Stomach (tissue), 9 donors: ENCODE measurements around the gene NOS1. TPM values are rescaled to one million over a fixed set of nuclear protein-coding genes. Genes with fewer than 3 reads are reported as not detected.

Experiments
- DNase-seq, 2 donors: peaks; one replicate each; pipeline versions ENCODE4 v3.0.0 to v3.0.0-alpha.2; 2013 to 2019
- H3K27ac ChIP-seq, 5 donors: fragments of 200-600 bp in 4 of 5; sonication (generic) in 4 of 5; one replicate each; pipeline ENCODE4 v1.5.1; 2013 to 2019; ENCODE audit warnings: mild to moderate bottlenecking in 1 of 5, moderate library complexity in 1 of 5
- H3K27me3 ChIP-seq, 3 donors: fragments of 200-600 bp; sonication (generic); one replicate each; pipeline ENCODE4 v1.5.1; 2017 to 2019; ENCODE audit warnings: mixed run types in 1 of 3
- H3K36me3 ChIP-seq, 4 donors: fragments of 200-600 bp; sonication (generic); 1 replicate in 3 of 4; 2 replicates in 1 of 4; pipeline ENCODE4 v1.5.1; 2016 to 2019
- H3K4me1 ChIP-seq, 4 donors: fragments of 200-600 bp; sonication (generic); one replicate each; pipeline ENCODE4 v1.5.1; 2016 to 2019
- H3K4me3 ChIP-seq, 4 donors: fragments of 200-600 bp; sonication (generic) in 3 of 4; one replicate each; pipeline ENCODE4 v1.5.1; 2016 to 2019; ENCODE audit warnings: mild to moderate bottlenecking in 1 of 4
- H3K9me3 ChIP-seq, 4 donors: fragments of 200-600 bp; sonication (generic); one replicate each; pipeline ENCODE4 v1.5.1; 2016 to 2019
- EP300 ChIP-seq: sonication (generic); formaldehyde crosslinking; IDR thresholded peaks from one replicate; pipeline ENCODE4 v1.6.1; 2017; ENCODE audit warnings: antibody characterized with exemption
- POLR2A ChIP-seq, 4 donors: fragments of 450-650 bp; IDR thresholded peaks; one replicate each; pipeline ENCODE4 v1.6.1; 2016; ENCODE audit warnings: antibody characterized with exemption in 4 of 4, control low read depth in 2 of 4, mild to moderate bottlenecking in 1 of 4, moderate library complexity in 1 of 4
- POLR2AphosphoS5 ChIP-seq, 3 donors: sonication (generic); formaldehyde crosslinking; IDR thresholded peaks; one replicate each; pipeline ENCODE4 v1.6.1; 2016; ENCODE audit warnings: antibody characterized with exemption in 3 of 3
- WGBS, 5 donors: extraction: QIAGEN DNeasy Blood & Tissue Kit in 3 of 5; methylation state at CpG; one replicate each; pipeline versions ENCODE4 v1.1.5 to v1.1.7; 2013 to 2018; 5-methylcytosine and 5-hydroxymethylcytosine counted together
- intact Hi-C: fragments of 100-400 bp; cut with DNase I; formaldehyde crosslinking; loops from one replicate; pipeline ENCODE4 v1.15.1; 2023; ENCODE audit warnings: low total_unique reads
- polyA plus RNA-seq, 3 donors: library from polyadenylated mRNA; stranded (reverse); fragments of 200-250 nt; gene quantifications; one replicate each; pipeline ENCODE4 v1.2.3, GENCODE V29; 2013
- total RNA-seq, 5 donors: library from RNA; depleted of rRNA; stranded (reverse); fragments of >200 nt; gene quantifications; one replicate each; pipeline versions ENCODE4 v1.1.0 to v1.2.3, GENCODE V29; 2014 to 2016
- TF ChIP-seq, protein P1 (sequence below), 7 experiments: fragments of 450-650 bp in 4 of 7; fragments of 200-600 bp in 3 of 7; sonication (generic) in 3 of 7; IDR thresholded peaks; one replicate each; pipeline ENCODE4 v1.5.1; 2016 to 2019; ENCODE audit warnings: antibody characterized with exemption in 7 of 7, control low read depth in 2 of 7, mild to moderate bottlenecking in 1 of 7
- donor health status: healthy with polysubstance abuse.
- donor health status: Bipolar disorder and iron deficiency.
- donor health status: healthy.

NOS1 gene
- total and polyA plus RNA-seq, 8 donors, result 0.15 to 3.1 (median 0.29) TPM; not detected in 3

DNA sequence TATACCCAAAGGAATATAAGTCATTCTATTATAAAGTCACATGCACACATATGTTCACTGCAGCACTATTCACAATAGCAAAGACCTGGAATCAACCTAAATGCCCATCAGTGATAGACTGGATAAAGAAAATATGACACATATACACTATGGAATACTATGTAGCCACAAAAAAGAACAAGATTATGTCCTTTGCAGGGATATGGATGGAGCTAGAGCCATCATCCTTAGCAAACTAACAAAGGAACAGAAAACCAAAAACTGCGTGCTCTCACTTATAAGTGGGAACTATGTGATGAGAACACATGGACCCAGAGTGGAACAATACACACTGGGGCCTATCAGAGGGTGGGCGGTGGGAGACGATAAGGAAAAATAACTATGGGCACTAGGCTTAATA is 192.4 kb downstream of the NOS1 start:
- TF ChIP-seq POLR2A (IDR thresholded peaks at IDR 0.05) (no peak), POLR2AphosphoS5 (IDR thresholded peaks at IDR 0.05) (no peak), EP300 (no peak)
- TF ChIP-seq, protein P1, sequence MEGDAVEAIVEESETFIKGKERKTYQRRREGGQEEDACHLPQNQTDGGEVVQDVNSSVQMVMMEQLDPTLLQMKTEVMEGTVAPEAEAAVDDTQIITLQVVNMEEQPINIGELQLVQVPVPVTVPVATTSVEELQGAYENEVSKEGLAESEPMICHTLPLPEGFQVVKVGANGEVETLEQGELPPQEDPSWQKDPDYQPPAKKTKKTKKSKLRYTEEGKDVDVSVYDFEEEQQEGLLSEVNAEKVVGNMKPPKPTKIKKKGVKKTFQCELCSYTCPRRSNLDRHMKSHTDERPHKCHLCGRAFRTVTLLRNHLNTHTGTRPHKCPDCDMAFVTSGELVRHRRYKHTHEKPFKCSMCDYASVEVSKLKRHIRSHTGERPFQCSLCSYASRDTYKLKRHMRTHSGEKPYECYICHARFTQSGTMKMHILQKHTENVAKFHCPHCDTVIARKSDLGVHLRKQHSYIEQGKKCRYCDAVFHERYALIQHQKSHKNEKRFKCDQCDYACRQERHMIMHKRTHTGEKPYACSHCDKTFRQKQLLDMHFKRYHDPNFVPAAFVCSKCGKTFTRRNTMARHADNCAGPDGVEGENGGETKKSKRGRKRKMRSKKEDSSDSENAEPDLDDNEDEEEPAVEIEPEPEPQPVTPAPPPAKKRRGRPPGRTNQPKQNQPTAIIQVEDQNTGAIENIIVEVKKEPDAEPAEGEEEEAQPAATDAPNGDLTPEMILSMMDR (IDR thresholded peaks at IDR 0.05), result no peak
- H3K27ac ChIP-seq, result no peak overlapping the region
- DNase-seq, result no peak
- H3K9me3 ChIP-seq, result no peaks in the 10 kb centered on the region
- peaks cover 60 to 100% (median 100%) of the 10 kb centered on the region in 4 donors for H3K36me3 ChIP-seq
- no peak overlapping the region for H3K4me3 ChIP-seq
- 67 to 98% (median 78%) methylated on average over 3 of the region's 3 CpGs for WGBS, 5 donors
- no peaks in the 10 kb centered on the region for H3K27me3 ChIP-seq
- intact Hi-C loops, result no loop called here
- peaks cover 0 to 18% (median 3%) of the 10 kb centered on the region in 4 donors for H3K4me1 ChIP-seq

DNA sequence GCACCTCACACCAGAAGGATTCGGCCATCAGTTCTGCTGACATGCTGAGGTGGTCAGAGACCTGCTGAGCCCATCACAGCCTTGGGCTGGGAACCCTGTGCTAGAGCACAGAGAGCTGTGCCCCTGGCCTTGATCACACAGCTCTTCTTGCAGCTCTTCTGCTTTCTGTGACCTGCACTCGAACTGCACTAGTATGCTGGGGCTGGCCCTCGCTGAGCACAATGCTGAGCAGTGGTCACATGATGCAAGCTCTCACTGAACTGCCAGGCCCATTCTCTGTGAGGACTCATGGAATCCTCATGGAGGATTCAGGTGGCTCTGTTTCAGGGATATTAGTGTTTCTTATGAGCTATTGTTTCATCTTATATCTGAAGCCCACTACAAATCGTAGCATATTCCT is 193.7 kb downstream of the NOS1 start:
- WGBS, 5 donors, result 79 to 97% (median 88%) methylated on average over 4 of the region's 4 CpGs
- H3K27me3 ChIP-seq, result no peaks in the 10 kb centered on the region
- H3K27ac ChIP-seq, result no peak overlapping the region
- peaks cover 0 to 21% (median 3%) of the 10 kb centered on the region in 4 donors for H3K4me1 ChIP-seq
- DNase-seq, result no peak
- H3K9me3 ChIP-seq, result no peaks in the 10 kb centered on the region
- intact Hi-C loops, result no loop called here
- no peak overlapping the region for H3K4me3 ChIP-seq
- peaks cover 60 to 100% (median 100%) of the 10 kb centered on the region in 4 donors for H3K36me3 ChIP-seq
- TF ChIP-seq POLR2A (IDR thresholded peaks at IDR 0.05) (no peak), POLR2AphosphoS5 (IDR thresholded peaks at IDR 0.05) (no peak), EP300 (no peak)
- TF ChIP-seq, protein P1 (IDR thresholded peaks at IDR 0.05), result no peak

DNA sequence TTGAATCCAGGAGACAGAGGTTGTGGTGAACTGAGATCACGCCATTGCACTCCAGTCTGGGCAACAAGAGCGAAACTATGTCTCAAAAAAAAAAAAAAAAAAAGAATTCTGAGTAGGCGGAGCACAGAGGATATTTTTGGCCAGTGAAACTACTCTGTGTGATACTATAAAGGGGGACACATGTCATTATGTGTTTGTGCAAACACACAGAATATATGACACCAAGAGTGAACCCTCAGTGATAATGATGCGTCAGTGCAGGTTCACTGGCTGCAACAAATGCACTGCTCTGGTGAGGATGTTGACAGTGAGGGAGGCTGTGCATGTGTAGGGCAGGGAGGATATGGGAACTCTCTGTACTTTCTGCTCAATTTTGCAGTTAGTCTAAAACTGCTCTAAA is 195.3 kb downstream of the NOS1 start:
- Histone ChIP-seq H3K36me3 (peaks cover 58 to 100% (median 100%) of the 10 kb centered on the region in 4 donors), H3K4me1 (peaks cover 0 to 21% (median 3%) of the 10 kb centered on the region in 4 donors), H3K27me3 (no peaks in the 10 kb centered on the region), H3K9me3 (no peaks in the 10 kb centered on the region), H3K4me3 (no peak overlapping the region), H3K27ac (no peak overlapping the region)
- WGBS, 5 donors, result 89 to 99% (median 91%) methylated on average over 4 of the region's 4 CpGs
- intact Hi-C loops, result no loop called here
- TF ChIP-seq EP300 (no peak), POLR2AphosphoS5 (IDR thresholded peaks at IDR 0.05) (no peak), POLR2A (IDR thresholded peaks at IDR 0.05) (no peak)
- TF ChIP-seq, protein P1 (IDR thresholded peaks at IDR 0.05), result no peak
- no peak for DNase-seq

DNA sequence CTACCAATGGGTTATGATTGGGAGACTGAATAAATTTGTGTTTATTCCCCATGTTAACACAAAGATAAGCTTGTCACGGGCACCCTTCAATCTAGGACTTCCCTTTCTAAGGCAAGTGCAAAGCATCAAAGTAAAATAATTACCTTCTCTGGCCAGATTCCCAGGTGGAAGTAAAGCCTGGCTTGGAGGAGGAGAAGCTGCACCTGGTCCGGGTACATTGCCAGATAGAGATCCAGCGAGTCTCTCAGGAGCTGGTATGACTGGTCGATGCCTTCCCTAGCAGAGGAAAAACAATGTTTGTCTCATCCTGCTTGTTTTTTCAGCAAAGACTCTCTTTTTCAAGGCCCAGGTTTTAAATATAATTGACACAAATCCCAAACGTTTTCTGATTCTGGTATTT is 196.1 kb downstream of the NOS1 start:
- 23 to 51% (median 35%) methylated on average over 5 of the region's 5 CpGs for WGBS, 5 donors
- no peaks in the 10 kb centered on the region for H3K27me3 ChIP-seq
- H3K9me3 ChIP-seq, result no peaks in the 10 kb centered on the region
- peaks cover 0 to 21% (median 3%) of the 10 kb centered on the region in 4 donors for H3K4me1 ChIP-seq
- no peak overlapping the region for H3K4me3 ChIP-seq
- intact Hi-C loops, result no loop called here
- peaks cover 59 to 100% (median 100%) of the 10 kb centered on the region in 4 donors for H3K36me3 ChIP-seq
- TF ChIP-seq POLR2AphosphoS5 (IDR thresholded peaks at IDR 0.05), result peak in 1 of 3 donors; percentile 11
- TF ChIP-seq, protein P1 (IDR thresholded peaks at IDR 0.05), result no peak
- DNase-seq, result peak in 1 of 2 donors; percentile 72
- peak overlapping the region in 1 of 5 donors; percentile 18 for H3K27ac ChIP-seq
